CD14-positive monocyte (primary cell): Measurements from ENCODE around the gene C15orf62. TPM values are rescaled to one million over a fixed set of nuclear protein-coding genes. Genes with fewer than 3 reads are reported as not detected.

Source experiments
- DNase-seq, 3 donors: peaks; one replicate each; pipeline ENCODE4 v3.0.0-alpha.2; 2011 to 2022
- H2AFZ ChIP-seq: 2 replicates; pipeline ENCODE4 v1.6.0; 2012; ENCODE audit warnings: mild to moderate bottlenecking, low read depth, low read length, inconsistent platforms; ENCODE audit not compliant: insufficient read depth, poor library complexity, severe bottlenecking
- H3K27ac ChIP-seq, 2 donors: 1 replicate in 1 of 2; 2 replicates in 1 of 2; pipeline ENCODE4 v1.5.1; 2012 to 2013; ENCODE audit warnings: low read length in 2 of 2, control low read depth in 1 of 2, inconsistent platforms in 1 of 2, low read depth in 1 of 2, mild to moderate bottlenecking in 1 of 2
- H3K27me3 ChIP-seq, 2 donors: one replicate each; pipeline versions ENCODE4 v1.6.0 to v1.6.1; 2011 to 2013; ENCODE audit warnings: low read length in 2 of 2; ENCODE audit not compliant: control insufficient read depth in 2 of 2, insufficient read depth in 2 of 2
- H3K36me3 ChIP-seq, 2 donors: replicated peaks in 1 of 2; 1 replicate in 1 of 2; 2 replicates in 1 of 2; pipeline versions ENCODE4 v1.5.1 to v1.6.1; 2012 to 2013; ENCODE audit warnings: low read length in 2 of 2, control low read depth in 1 of 2, inconsistent platforms in 1 of 2, mild to moderate bottlenecking in 1 of 2; ENCODE audit not compliant: insufficient read depth in 2 of 2, control insufficient read depth in 1 of 2
- H3K4me1 ChIP-seq, 2 donors: 1 replicate in 1 of 2; 2 replicates in 1 of 2; pipeline versions ENCODE4 v1.5.1 to v1.6.1; 2012 to 2013; ENCODE audit warnings: low read length in 2 of 2, control low read depth in 1 of 2, inconsistent platforms in 1 of 2, mild to moderate bottlenecking in 1 of 2, moderate library complexity in 1 of 2; ENCODE audit not compliant: insufficient read depth in 2 of 2, control insufficient read depth in 1 of 2
- H3K4me2 ChIP-seq: replicated peaks from 2 replicates; pipeline ENCODE3; 2012; ENCODE audit warnings: low read length, moderate library complexity, mild to moderate bottlenecking; ENCODE audit not compliant: poor library complexity, severe bottlenecking; ENCODE audit errors: extremely low read depth
- H3K4me3 ChIP-seq, 3 experiments: fragments of 200-600 bp in 1 of 3; sonication (generic) in 1 of 3; replicated peaks in 1 of 3; 1 replicate in 2 of 3; 2 replicates in 1 of 3; pipeline ENCODE4 v1.5.1; 2011 to 2013; ENCODE audit warnings: low read length in 3 of 3, mild to moderate bottlenecking in 3 of 3, control low read depth in 2 of 3, low read depth in 2 of 3, inconsistent platforms in 1 of 3, moderate library complexity in 1 of 3
- H3K79me2 ChIP-seq: 2 replicates; pipeline ENCODE4 v1.6.0; 2012; ENCODE audit warnings: mild to moderate bottlenecking, control low read depth, inconsistent platforms, low read length, moderate library complexity; ENCODE audit not compliant: insufficient read depth
- H3K9ac ChIP-seq: 2 replicates; pipeline ENCODE4 v1.6.0; 2017; ENCODE audit warnings: low read length, mild to moderate bottlenecking; ENCODE audit not compliant: insufficient read depth, poor library complexity, severe bottlenecking
- H3K9me3 ChIP-seq, 2 donors: replicated peaks in 1 of 2; 1 replicate in 1 of 2; 2 replicates in 1 of 2; pipeline versions ENCODE4 v1.5.1 to v1.6.1; 2012 to 2013; ENCODE audit warnings: low read length in 2 of 2, control low read depth in 1 of 2; ENCODE audit not compliant: control insufficient read depth in 1 of 2, insufficient read depth in 1 of 2
- H4K20me1 ChIP-seq: 2 replicates; pipeline ENCODE4 v1.6.0; 2012; ENCODE audit warnings: mild to moderate bottlenecking, low read length, control low read depth, moderate library complexity; ENCODE audit not compliant: insufficient read depth
- H3K27ac Mint-ChIP-seq, 7 donors: one replicate each; pipeline ENCODE4 v1.8.0; 2020; ENCODE audit warnings: mild to moderate bottlenecking in 7 of 7, mixed read lengths in 7 of 7, moderate library complexity in 6 of 7, inconsistent platforms in 2 of 7
- H3K27me3 Mint-ChIP-seq, 3 donors: one replicate each; pipeline ENCODE4 v1.8.0; 2021 to 2022; ENCODE audit warnings: low read depth in 3 of 3, mild to moderate bottlenecking in 3 of 3, mixed read lengths in 3 of 3, moderate library complexity in 3 of 3, inconsistent platforms in 1 of 3
- H3K36me3 Mint-ChIP-seq, 2 donors: one replicate each; pipeline ENCODE4 v1.8.0; 2020; ENCODE audit warnings: mixed read lengths in 2 of 2, inconsistent platforms in 1 of 2, mild to moderate bottlenecking in 1 of 2
- H3K4me1 Mint-ChIP-seq: one replicate; pipeline ENCODE4 v1.8.0; 2020; ENCODE audit warnings: mild to moderate bottlenecking, mixed read lengths
- H3K4me3 Mint-ChIP-seq, 2 donors: one replicate each; pipeline ENCODE4 v1.8.0; 2020; ENCODE audit warnings: mild to moderate bottlenecking in 2 of 2, mixed read lengths in 2 of 2, moderate library complexity in 1 of 2
- H3K9me3 Mint-ChIP-seq, 7 donors: one replicate each; pipeline ENCODE4 v1.8.0; 2020 to 2022; ENCODE audit warnings: mixed read lengths in 7 of 7, mild to moderate bottlenecking in 6 of 7, moderate library complexity in 6 of 7, inconsistent platforms in 2 of 7
- WGBS: methylation state at CpG from one replicate; pipeline ENCODE4 v1.1.5; 2013; ENCODE audit warnings: missing lambda C conversion rate; ENCODE audit not compliant: insufficient coverage; 5-methylcytosine and 5-hydroxymethylcytosine counted together
- intact Hi-C, 2 donors: fragments of 100-400 bp; cut with micrococcal nuclease; formaldehyde crosslinking; loops; one replicate each; pipeline versions ENCODE4 v1.15.0 to v1.15.1; 2023
- polyA plus RNA-seq, 3 donors: library from polyadenylated mRNA; depleted of rRNA in 1 of 3; unstranded in 2 of 3; stranded (reverse) in 1 of 3; fragments of 300-500 nt in 2 of 3; fragments of >200 nt in 1 of 3; fragmentation: Illumina TruSeq in 2 of 3; gene quantifications; 1 replicate in 2 of 3; 2 replicates in 1 of 3; pipeline ENCODE4 v1.2.3, GENCODE V29; 2012 to 2021
- TF ChIP-seq, protein P1 (sequence below): fragments of 200-600 bp; IDR thresholded peaks from one replicate; pipeline ENCODE4 v1.8.0; 2022; ENCODE audit warnings: antibody characterized with exemption, mild to moderate bottlenecking

The C15orf62 gene
- polyA plus RNA-seq, 3 donors = 0.23 to 0.25 TPM; not detected in 1

GRCh38 chr15:40750885-40751284 lies 18.9 kb upstream of the C15orf62 start:
- Mint-ChIP-seq H3K4me3 (no peak overlapping the region), H3K36me3 (peaks cover 43 to 48% of the 10 kb centered on the region in 2 donors), H3K4me1 (peaks cover 28% of the 10 kb centered on the region), H3K9me3 (peaks cover 0 to 1% (median 0%) of the 10 kb centered on the region in 7 donors), H3K27ac (no peak overlapping the region), H3K27me3 (peaks cover 0 to 1% (median 0%) of the 10 kb centered on the region in 3 donors)
- intact Hi-C loops = loop anchor here in 1 of 2 donors (10.0 kb wide), 3 partner anchors 54 to 186 kb away; partner anchors contain the start of genes CCDC32, DNAJC17, RPUSD2 and ZFYVE19
- 100% methylated on average over 1 of the region's 4 CpGs for WGBS
- H3K27me3 ChIP-seq = no peaks in the 10 kb centered on the region
- no peak overlapping the region for H3K4me3 ChIP-seq
- H3K4me1 ChIP-seq = peaks cover 26 to 33% of the 10 kb centered on the region in 2 donors
- H3K27ac ChIP-seq = no peak overlapping the region
- no peak overlapping the region for H3K9ac ChIP-seq
- no peaks in the 10 kb centered on the region for H4K20me1 ChIP-seq
- H2AFZ ChIP-seq = no peak overlapping the region
- H3K79me2 ChIP-seq = peaks cover 34% of the 10 kb centered on the region
- TF ChIP-seq, protein P1, sequence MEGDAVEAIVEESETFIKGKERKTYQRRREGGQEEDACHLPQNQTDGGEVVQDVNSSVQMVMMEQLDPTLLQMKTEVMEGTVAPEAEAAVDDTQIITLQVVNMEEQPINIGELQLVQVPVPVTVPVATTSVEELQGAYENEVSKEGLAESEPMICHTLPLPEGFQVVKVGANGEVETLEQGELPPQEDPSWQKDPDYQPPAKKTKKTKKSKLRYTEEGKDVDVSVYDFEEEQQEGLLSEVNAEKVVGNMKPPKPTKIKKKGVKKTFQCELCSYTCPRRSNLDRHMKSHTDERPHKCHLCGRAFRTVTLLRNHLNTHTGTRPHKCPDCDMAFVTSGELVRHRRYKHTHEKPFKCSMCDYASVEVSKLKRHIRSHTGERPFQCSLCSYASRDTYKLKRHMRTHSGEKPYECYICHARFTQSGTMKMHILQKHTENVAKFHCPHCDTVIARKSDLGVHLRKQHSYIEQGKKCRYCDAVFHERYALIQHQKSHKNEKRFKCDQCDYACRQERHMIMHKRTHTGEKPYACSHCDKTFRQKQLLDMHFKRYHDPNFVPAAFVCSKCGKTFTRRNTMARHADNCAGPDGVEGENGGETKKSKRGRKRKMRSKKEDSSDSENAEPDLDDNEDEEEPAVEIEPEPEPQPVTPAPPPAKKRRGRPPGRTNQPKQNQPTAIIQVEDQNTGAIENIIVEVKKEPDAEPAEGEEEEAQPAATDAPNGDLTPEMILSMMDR = no peak
- H3K4me2 ChIP-seq = no peak overlapping the region
- DNase-seq = no peak
- peaks cover 25 to 51% of the 10 kb centered on the region in 2 donors for H3K36me3 ChIP-seq
- no peaks in the 10 kb centered on the region for H3K9me3 ChIP-seq

DNA sequence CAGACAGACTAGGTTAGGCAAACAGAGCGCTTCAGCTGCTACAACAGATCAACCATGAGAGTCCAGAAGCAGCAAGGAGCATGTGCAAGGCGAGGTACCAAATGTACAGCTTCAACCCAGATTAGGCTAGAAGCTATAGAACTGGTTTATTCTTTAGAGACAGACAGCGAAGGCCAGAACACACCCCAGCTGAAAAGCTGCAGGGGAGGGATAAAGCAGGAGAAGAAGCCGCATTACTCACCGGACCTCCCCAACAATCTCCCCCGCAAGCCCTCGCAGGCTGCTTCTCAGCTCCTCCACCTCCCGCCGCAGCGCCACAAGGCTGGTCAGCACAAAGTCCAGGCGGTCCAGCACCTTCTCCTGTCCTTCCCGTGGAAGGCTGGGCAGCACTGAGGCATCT lies 18.0 kb upstream of the C15orf62 start:
- H3K79me2 ChIP-seq = peaks cover 34% of the 10 kb centered on the region
- Mint-ChIP-seq H3K9me3 (peaks cover 0 to 1% (median 0%) of the 10 kb centered on the region in 7 donors), H3K4me1 (peaks cover 20% of the 10 kb centered on the region), H3K4me3 (no peak overlapping the region), H3K36me3 (peaks cover 43 to 48% of the 10 kb centered on the region in 2 donors), H3K27ac (no peak overlapping the region), H3K27me3 (peaks cover 0 to 1% (median 0%) of the 10 kb centered on the region in 3 donors)
- intact Hi-C loops = loop anchor here in 1 of 2 donors (10.0 kb wide), 3 partner anchors 53 to 187 kb away; partner anchors contain the start of genes CCDC32, DNAJC17, RPUSD2 and ZFYVE19
- H3K9ac ChIP-seq = no peak overlapping the region
- H3K4me3 ChIP-seq = no peak overlapping the region
- TF ChIP-seq, protein P1 = no peak
- no peaks in the 10 kb centered on the region for H3K9me3 ChIP-seq
- H2AFZ ChIP-seq = no peak overlapping the region
- no peak overlapping the region for H3K4me2 ChIP-seq
- peaks cover 19 to 25% of the 10 kb centered on the region in 2 donors for H3K4me1 ChIP-seq
- H3K27me3 ChIP-seq = no peaks in the 10 kb centered on the region
- no peaks in the 10 kb centered on the region for H4K20me1 ChIP-seq
- peaks cover 25 to 51% of the 10 kb centered on the region in 2 donors for H3K36me3 ChIP-seq
- WGBS = 100% methylated on average over 1 of the region's 12 CpGs
- DNase-seq = no peak
- H3K27ac ChIP-seq = no peak overlapping the region
